ENCODE results near the gene TAS1R3. TPM values are rescaled to one million over a fixed set of nuclear protein-coding genes. Genes with fewer than 3 reads are reported as not detected.

The TAS1R3 gene
- total RNA-seq, 1 donor from 2014 or later = not detected

GRCh38 chr1:1329304-1330210 is 1.5 kb upstream of the TAS1R3 start:
- Mint-ChIP-seq H3K36me3 (peaks cover 3% of the 10 kb centered on the region), H3K4me1 (no peaks in the 10 kb centered on the region), H3K27me3 (ENCODE audit: insufficient read depth, low read depth) (peaks cover 19% of the 10 kb centered on the region), H3K27ac (no peak overlapping the region), H3K4me3 (peak overlapping the region; percentile 48), H3K9me3 (no peaks in the 10 kb centered on the region)
- Histone ChIP-seq H3K4me3 (no peak overlapping the region), H3K79me2 (ENCODE audit: low read depth) (peaks cover 13% of the 10 kb centered on the region), H3K27ac (no peak overlapping the region), H3K27me3 (no peaks in the 10 kb centered on the region), H4K20me1 (ENCODE audit: low read depth) (peaks cover 69% of the 10 kb centered on the region), H3K36me3 (no peaks in the 10 kb centered on the region), H3F3A (ENCODE audit: low read depth) (peaks cover 13% of the 10 kb centered on the region), H3K9me3 (ENCODE audit: low read depth) (no peaks in the 10 kb centered on the region), H2AFZ (replicated peaks) (no peak overlapping the region), H3K9ac (no peak overlapping the region), H3K4me1 (peaks cover 4% of the 10 kb centered on the region), H3K4me2 (no peak overlapping the region)
- DNase-seq (ENCODE audit: low spot score) = no peak
- TF ChIP-seq EZH2phosphoT487 (IDR thresholded peaks at IDR 0.05) (no peak), EZH2 (IDR thresholded peaks at IDR 0.05) (no peak)

- H3K27ac Mint-ChIP-seq = no peak overlapping the region
- Histone ChIP-seq H3K27ac (no peak overlapping the region), H3K36me3 (no peaks in the 10 kb centered on the region), H2AFZ (replicated peaks) (no peak overlapping the region), H3K4me1 (peaks cover under 1% of the 10 kb centered on the region), H3K79me2 (ENCODE audit: low read depth) (peaks cover 5% of the 10 kb centered on the region), H3K4me3 (no peak overlapping the region), H3K9ac (no peak overlapping the region), H4K20me1 (ENCODE audit: low read depth) (peaks cover 71% of the 10 kb centered on the region), H3K27me3 (no peaks in the 10 kb centered on the region), H3F3A (ENCODE audit: low read depth) (peaks cover 19% of the 10 kb centered on the region), H3K9me3 (ENCODE audit: low read depth) (no peaks in the 10 kb centered on the region), H3K4me2 (no peak overlapping the region)
- H3K4me1 Mint-ChIP-seq = no peaks in the 10 kb centered on the region
- peak overlapping the region; percentile 48 for H3K4me3 Mint-ChIP-seq
- H3K27me3 Mint-ChIP-seq (ENCODE audit: insufficient read depth, low read depth) = peaks cover 21% of the 10 kb centered on the region
- no peak for DNase-seq (ENCODE audit: low spot score)
- no peaks in the 10 kb centered on the region for H3K9me3 Mint-ChIP-seq
- H3K36me3 Mint-ChIP-seq = peaks cover 3% of the 10 kb centered on the region
- TF ChIP-seq CTCF (IDR thresholded peaks at IDR 0.05) (no peak), EZH2 (IDR thresholded peaks at IDR 0.05) (no peak), EZH2phosphoT487 (IDR thresholded peaks at IDR 0.05) (no peak)
These were observed 563 bp upstream of the TAS1R3 start for GRCh38 chr1:1330366-1331067.

GRCh38 chr1:1332031-1332755 is 1.1 kb downstream of the TAS1R3 start:
- H4K20me1 ChIP-seq (ENCODE audit: low read depth) = peaks cover 76% of the 10 kb centered on the region
- H3K9me3 ChIP-seq (ENCODE audit: low read depth) = no peaks in the 10 kb centered on the region
- Mint-ChIP-seq H3K27me3 (ENCODE audit: insufficient read depth, low read depth) (peaks cover 18% of the 10 kb centered on the region), H3K9me3 (no peaks in the 10 kb centered on the region), H3K27ac (no peak overlapping the region), H3K4me1 (no peaks in the 10 kb centered on the region), H3K36me3 (peaks cover 3% of the 10 kb centered on the region), H3K4me3 (no peak overlapping the region)
- no peak overlapping the region for H3K9ac ChIP-seq
- H3F3A ChIP-seq (ENCODE audit: low read depth) = peaks cover 20% of the 10 kb centered on the region
- H2AFZ ChIP-seq (replicated peaks) = no peak overlapping the region
- no peak overlapping the region for H3K4me3 ChIP-seq
- H3K27me3 ChIP-seq = no peaks in the 10 kb centered on the region
- no peaks in the 10 kb centered on the region for H3K4me1 ChIP-seq
- H3K27ac ChIP-seq = no peak overlapping the region
- no peak for DNase-seq (ENCODE audit: low spot score)
- no peak overlapping the region for H3K4me2 ChIP-seq
- H3K79me2 ChIP-seq (ENCODE audit: low read depth) = no peaks in the 10 kb centered on the region
- H3K36me3 ChIP-seq = no peaks in the 10 kb centered on the region
- TF ChIP-seq CTCF (IDR thresholded peaks at IDR 0.05) = no peak
- no peak for TF ChIP-seq EZH2phosphoT487 (IDR thresholded peaks at IDR 0.05)
